GM04503 (cell line): ENCODE data around the gene MTNR1A.

Source experiments
- DNase-seq: peaks from one replicate; pipeline ENCODE4 v3.0.0-alpha.2; 2012; ENCODE audit warnings: low read depth

Gene MTNR1A

GRCh38 chr4:186554914-186555827 is at the start of gene MTNR1A:
Gene MTNR1A, minus strand, starts transcription at chr4:186555567. Its CDS starts 202 bp downstream, at chr4:186555365.
- DNase-seq, result no peak

DNA sequence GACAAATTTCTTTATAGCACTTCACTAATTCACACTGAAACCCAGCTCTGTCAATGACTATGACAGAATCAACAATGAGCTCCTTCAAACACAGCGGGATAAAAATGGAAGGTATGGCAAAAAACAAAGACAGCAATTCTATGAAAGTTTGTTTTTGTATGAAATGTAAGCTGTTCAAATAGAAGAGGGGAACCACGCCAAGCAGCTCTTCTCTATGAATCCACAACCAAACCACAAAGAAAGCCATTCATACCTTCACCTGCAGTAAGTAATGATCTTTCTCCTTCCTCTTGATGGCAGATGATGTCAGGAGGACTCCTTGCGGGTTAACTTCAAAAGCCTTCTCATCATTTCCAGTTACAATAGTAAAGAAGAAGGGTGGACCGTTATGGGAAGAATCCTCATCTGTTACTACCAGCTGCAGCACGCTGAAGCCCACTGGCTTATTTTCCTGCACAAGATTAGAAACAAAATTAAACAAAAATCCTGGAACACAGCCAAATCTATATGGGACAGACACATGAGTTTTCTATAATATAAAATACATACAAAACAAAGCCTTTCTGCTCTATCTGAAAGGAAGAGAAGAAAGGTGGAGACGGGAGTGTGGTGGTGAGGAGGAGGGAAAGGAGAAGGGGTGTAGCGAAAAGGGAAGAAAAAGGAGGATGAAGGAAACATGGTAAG is 48.9 kb upstream of the MTNR1A start:
- DNase-seq, result no peak

DNA sequence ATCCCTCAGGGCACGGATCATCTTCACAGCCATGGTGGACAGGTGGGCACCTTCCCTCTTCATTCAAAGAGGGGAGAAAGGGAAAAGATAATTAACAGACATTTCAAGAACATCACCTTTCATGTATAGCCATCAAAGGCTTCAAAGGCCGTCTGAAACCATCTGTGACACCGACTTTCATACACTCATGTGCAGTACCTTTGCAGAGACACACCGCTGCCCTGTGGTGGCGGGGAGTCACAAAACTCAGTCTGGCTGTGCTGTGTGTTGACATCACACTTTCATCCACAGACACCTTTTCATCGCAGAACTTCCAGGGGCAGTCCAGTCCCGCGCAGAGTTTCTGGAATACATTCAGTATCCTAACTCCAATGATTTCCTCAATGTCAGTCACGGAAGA is 47.6 kb upstream of the MTNR1A start:
- DNase-seq, result no peak

DNA sequence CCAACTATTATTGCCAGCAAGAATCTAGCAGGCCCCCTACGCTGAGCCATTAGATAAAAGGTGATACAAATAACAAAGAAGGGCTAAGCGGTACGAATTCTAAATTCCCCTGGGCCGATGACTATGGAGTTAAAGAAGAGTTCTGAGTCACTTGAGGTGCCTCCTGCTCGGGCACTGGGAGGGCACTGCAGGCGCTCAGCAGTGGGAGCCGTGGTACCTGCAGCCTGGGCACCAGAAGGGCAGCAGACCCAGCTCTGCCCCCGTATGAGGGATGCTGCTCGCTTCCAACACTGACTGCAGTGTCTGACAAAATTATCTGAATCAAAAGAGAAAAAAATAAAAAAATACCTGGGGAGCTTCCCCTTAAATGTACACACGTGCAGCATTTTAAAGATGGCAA is 44.1 kb upstream of the MTNR1A start:
- DNase-seq, result no peak

GRCh38 chr4:186598686-186599085 is 43.3 kb upstream of the MTNR1A start:
- DNase-seq, result no peak

DNA sequence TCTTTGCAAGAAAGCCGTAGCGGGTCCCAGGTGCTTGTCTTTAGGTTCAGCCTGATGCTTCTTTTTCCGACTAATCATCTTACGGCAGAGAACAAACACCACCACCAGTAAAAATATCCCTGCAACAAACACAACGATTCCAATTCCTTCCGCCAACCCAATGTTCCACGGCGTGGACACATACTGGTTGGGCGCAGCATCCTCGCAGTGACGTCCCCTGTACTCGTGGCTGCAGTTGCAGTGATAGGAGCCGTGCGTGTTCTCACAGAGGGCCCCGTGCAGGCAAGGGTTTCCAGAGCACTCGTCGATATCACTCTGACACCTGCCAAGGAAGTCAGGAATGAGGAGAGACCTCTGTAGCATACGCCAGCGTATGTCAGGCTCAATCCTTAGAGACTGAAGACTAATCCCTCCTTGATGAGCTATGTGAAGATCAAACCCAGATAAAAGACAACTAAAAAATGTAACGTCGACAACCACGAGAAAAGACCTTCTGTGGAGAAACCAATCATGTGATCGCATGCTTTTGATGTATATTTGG is 41.6 kb upstream of the MTNR1A start:
- DNase-seq, result no peak

DNA sequence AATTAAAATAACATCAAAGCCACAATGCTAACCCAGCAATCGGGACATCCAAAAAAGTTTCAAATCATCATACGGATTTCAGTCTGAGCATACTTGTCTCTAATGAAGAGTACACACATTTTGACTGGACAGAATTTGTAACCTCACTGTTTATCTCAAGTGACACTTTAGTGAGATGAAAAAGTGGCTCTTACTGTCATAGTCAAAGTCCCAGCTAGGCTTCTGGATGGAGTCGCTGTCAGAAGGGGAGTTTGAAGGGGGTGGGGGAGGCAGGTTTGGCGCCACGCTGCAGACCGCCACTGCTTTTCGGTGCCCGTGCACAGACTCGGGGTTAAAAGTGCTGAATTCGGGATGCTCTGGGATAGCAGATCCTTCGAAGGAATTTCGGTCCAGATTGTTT is 41.0 kb upstream of the MTNR1A start:
- no peak for DNase-seq

- DNase-seq, result no peak
Observed at GRCh38 chr4:186593587-186593973, 38.2 kb upstream of the MTNR1A start.

GRCh38 chr4:186592966-186593586 is 37.7 kb upstream of the MTNR1A start:
- no peak for DNase-seq

- DNase-seq, result no peak
Observed at GRCh38 chr4:186592445-186592844, 37.1 kb upstream of the MTNR1A start.

GRCh38 chr4:186591651-186592050 is 36.3 kb upstream of the MTNR1A start:
- DNase-seq, result no peak

- DNase-seq, result no peak
Observed at GRCh38 chr4:186588503-186588902, 33.1 kb upstream of the MTNR1A start.

- DNase-seq, result no peak
Observed at GRCh38 chr4:186587416-186588018, 32.1 kb upstream of the MTNR1A start.

DNA sequence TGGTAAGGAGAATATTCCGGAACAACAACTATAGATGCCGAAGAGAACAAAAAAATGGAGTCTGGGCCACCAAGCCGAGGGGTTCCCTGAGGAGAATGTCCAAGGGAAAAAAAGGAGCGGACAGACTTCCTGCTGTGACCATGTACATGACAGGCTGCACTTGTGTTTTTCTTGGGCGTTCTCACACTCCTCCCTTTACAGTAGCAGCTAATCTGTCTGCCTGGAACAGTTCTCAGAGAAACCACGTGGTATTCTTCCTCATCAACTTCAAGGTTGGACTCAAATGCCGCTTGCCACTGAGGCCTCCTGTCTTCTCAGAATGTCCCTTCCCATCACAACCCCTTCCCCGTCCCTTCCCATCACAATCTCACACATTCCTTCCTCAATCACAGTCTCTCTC is 30.8 kb upstream of the MTNR1A start:
- DNase-seq, result no peak

GRCh38 chr4:186584912-186585311 is 29.5 kb upstream of the MTNR1A start:
- DNase-seq, result no peak

- no peak for DNase-seq
Observed at GRCh38 chr4:186581421-186581820, 26.1 kb upstream of the MTNR1A start.

DNA sequence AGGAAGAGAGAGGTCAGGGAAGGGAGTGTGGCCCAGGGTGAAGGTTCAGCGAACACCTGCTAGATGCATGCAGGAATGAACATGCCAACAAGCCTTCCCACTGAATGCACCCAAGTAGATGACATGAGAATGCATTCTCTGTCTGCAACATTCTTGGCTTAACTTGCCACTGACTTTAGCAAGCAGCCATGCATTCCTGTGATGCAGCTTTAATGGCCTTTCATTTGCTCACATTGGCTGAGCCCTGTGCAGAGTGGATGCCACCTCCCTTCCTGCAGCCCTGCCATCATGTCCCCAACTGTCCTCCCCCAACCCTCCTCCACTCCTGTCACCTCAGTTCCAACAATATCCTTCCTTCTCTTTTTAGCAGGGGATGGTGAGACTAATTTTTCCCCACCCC is 25.3 kb upstream of the MTNR1A start:
- no peak for DNase-seq

GRCh38 chr4:186570193-186570996 is 15.0 kb upstream of the MTNR1A start:
- DNase-seq, result peak; percentile 25

DNA sequence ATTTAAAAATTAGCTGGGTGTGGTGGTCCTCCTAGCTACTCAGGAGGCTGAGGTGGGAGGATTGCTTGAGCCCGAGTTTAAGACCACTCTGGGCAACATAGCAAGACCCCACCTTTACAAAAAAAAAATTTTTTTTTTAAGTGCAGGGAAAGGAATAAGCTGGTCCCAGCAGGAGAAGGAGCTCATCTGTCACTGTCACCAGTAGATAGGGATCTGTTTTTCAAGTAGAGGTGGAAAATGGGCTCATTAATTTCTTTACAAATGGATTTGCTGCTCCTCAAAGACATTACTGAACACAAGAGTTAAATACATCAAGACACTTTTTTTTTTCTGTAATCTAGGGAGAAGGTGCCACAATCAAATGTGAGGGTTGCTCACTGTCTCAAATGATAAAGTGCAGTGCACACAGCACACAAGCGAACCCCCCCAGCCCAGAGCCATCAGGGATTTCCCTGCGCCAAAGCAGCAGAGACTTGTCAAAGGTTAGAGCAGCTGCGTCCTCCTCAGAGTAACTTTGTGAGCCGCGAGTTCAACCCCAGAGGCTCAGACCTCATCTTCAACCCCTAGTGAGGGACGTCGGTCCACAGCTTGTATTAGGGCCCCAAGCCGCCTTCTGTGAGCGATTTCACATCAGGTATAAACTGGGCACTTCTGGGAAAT is 14.3 kb upstream of the MTNR1A start:
- no peak for DNase-seq

DNA sequence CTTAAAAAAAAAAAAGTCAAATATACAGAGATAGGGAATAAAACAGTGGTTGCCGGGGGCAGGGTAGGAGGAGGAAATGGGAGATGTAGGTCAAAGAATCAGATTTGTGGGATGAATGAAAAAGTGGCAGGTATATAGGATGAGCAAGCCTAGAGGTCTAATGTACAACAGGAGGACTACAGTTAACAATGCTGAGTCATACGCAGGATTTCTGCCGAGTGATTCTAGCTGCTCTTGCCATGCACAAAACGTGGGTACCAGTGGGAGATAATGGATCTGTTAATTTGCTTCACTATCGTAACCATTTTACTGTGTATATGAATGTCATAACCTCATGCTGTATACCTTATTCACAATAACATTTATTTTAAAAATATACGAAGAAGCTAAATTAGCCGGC is 10.7 kb upstream of the MTNR1A start:
- no peak for DNase-seq

DNA sequence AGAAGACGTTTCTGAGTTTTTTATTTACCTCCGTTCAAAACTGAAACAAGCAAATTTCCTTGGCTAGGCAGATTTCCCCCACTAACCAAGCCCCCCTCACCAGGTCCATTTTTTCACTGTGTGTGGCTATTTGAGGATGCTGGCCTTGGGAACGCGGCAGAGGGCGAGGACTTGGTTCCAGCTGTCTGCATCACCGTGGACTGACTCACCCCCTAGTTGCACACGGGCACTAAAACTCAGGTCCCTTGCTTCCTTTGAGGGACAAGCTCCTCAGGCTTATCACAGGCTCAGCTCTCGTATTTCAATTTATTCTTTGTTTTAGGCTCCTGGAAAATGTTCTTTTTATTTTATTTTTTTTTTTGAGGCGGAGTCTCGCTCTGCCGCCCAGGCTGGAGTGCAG is 8.4 kb upstream of the MTNR1A start:
- DNase-seq, result no peak
